Upper lobe of right lung (tissue), 1 donor: Measurements from ENCODE around the gene ITPRID1. TPM values are rescaled to one million over a fixed set of nuclear protein-coding genes. Genes with fewer than 3 reads are reported as not detected.

Experiments
- ATAC-seq: fragments of 200-7000 bp; cut with Tn5 transposase; one replicate; pipeline ENCODE4 v1.9.1; 2020; ENCODE audit warnings: mild to moderate bottlenecking, moderate library complexity
- DNase-seq: peaks from one replicate; pipeline ENCODE4 v3.0.0-alpha.2; 2020
- H3K27ac ChIP-seq: fragments of 200-600 bp; one replicate; pipeline ENCODE4 v1.8.0; 2022
- H3K27me3 ChIP-seq: fragments of 200-600 bp; one replicate; pipeline ENCODE4 v1.8.0; 2022; ENCODE audit warnings: mild to moderate bottlenecking
- H3K36me3 ChIP-seq: fragments of 200-600 bp; one replicate; pipeline ENCODE4 v1.8.0; 2022
- H3K4me1 ChIP-seq: fragments of 200-600 bp; one replicate; pipeline ENCODE4 v1.8.0; 2022
- H3K4me3 ChIP-seq: fragments of 200-600 bp; one replicate; pipeline ENCODE4 v1.8.0; 2022; ENCODE audit warnings: mild to moderate bottlenecking
- H3K9me3 ChIP-seq: fragments of 200-600 bp; one replicate; pipeline ENCODE4 v1.8.0; 2022
- CTCF ChIP-seq: fragments of 200-600 bp; IDR thresholded peaks from one replicate; pipeline ENCODE4 v1.8.0; 2022; ENCODE audit warnings: antibody characterized with exemption
- intact Hi-C: fragments of 100-400 bp; cut with DNase I; formaldehyde crosslinking; loops from one replicate; pipeline ENCODE4 v1.11.0; 2022
- total RNA-seq: library from RNA; stranded (reverse); fragmentation: NEBNext Ultra II Directional; extraction: Animal tissue kit (Norgen Biotek cat#: 25700); gene quantifications from one replicate; pipeline ENCODE4 v1.2.1, GENCODE V29; 2021
- donor health status: DM: no; HTN: yes; CAD: no; lungs with severe emphysema.

ITPRID1 gene
- total RNA-seq, 1 donor from 2014 or later: not detected

GRCh38 chr7:31516680-31517502 is 3.0 kb downstream of the ITPRID1 start:
- no peak overlapping the region for H3K4me3 ChIP-seq
- no peaks in the 10 kb centered on the region for H3K36me3 ChIP-seq
- ATAC-seq (no peak), DNase-seq (no peak)
- intact Hi-C loops: no loop called here
- no peak overlapping the region for H3K27ac ChIP-seq
- no peaks in the 10 kb centered on the region for H3K9me3 ChIP-seq
- no peaks in the 10 kb centered on the region for H3K27me3 ChIP-seq
- H3K4me1 ChIP-seq: no peaks in the 10 kb centered on the region
- no peak for TF ChIP-seq CTCF

- H3K4me1 ChIP-seq: no peaks in the 10 kb centered on the region
- no peak for DNase-seq
- no peak for ATAC-seq
- no peak overlapping the region for H3K27ac ChIP-seq
- no peak overlapping the region for H3K4me3 ChIP-seq
- TF ChIP-seq CTCF: no peak
- intact Hi-C loops: no loop called here
- no peaks in the 10 kb centered on the region for H3K27me3 ChIP-seq
- no peaks in the 10 kb centered on the region for H3K9me3 ChIP-seq
- H3K36me3 ChIP-seq: no peaks in the 10 kb centered on the region
These were observed 3.6 kb downstream of the ITPRID1 start for GRCh38 chr7:31517513-31517912.

- DNase-seq (no peak), ATAC-seq (no peak)
- intact Hi-C loops: no loop called here
- no peak overlapping the region for H3K27ac ChIP-seq
- H3K4me3 ChIP-seq: no peak overlapping the region
- H3K4me1 ChIP-seq: no peaks in the 10 kb centered on the region
- no peak for TF ChIP-seq CTCF
- no peaks in the 10 kb centered on the region for H3K36me3 ChIP-seq
- no peaks in the 10 kb centered on the region for H3K9me3 ChIP-seq
- H3K27me3 ChIP-seq: no peaks in the 10 kb centered on the region
These were observed 4.9 kb downstream of the ITPRID1 start for GRCh38 chr7:31518766-31519165.

GRCh38 chr7:31521336-31522010 is 7.6 kb downstream of the ITPRID1 start:
- no peaks in the 10 kb centered on the region for H3K27me3 ChIP-seq
- DNase-seq (no peak), ATAC-seq (no peak)
- no peaks in the 10 kb centered on the region for H3K36me3 ChIP-seq
- intact Hi-C loops: no loop called here
- no peaks in the 10 kb centered on the region for H3K4me1 ChIP-seq
- H3K4me3 ChIP-seq: no peak overlapping the region
- no peak for TF ChIP-seq CTCF
- H3K27ac ChIP-seq: no peak overlapping the region
- H3K9me3 ChIP-seq: no peaks in the 10 kb centered on the region

GRCh38 chr7:31526864-31527263 is 13.0 kb downstream of the ITPRID1 start:
- intact Hi-C loops: no loop called here

More at GRCh38 chr7:31526864-31527263, 13.0 kb downstream of the ITPRID1 start:
- Histone ChIP-seq H3K9me3 (no peaks in the 10 kb centered on the region), H3K36me3 (no peaks in the 10 kb centered on the region), H3K4me3 (no peak overlapping the region), H3K27me3 (no peaks in the 10 kb centered on the region), H3K27ac (no peak overlapping the region), H3K4me1 (no peaks in the 10 kb centered on the region)
- TF ChIP-seq CTCF: no peak
- DNase-seq (no peak), ATAC-seq (no peak)
